AG09309 (cell line): Measurements from ENCODE around the gene MAGI2.

Experiments used
- DNase-seq: peaks from one replicate; pipeline ENCODE4 v3.0.0-alpha.2; 2010; ENCODE audit warnings: low read depth
- H3K4me3 ChIP-seq: 2 replicates; pipeline ENCODE4 v1.5.1; 2011; ENCODE audit warnings: mild to moderate bottlenecking, low read depth, low read length, moderate library complexity; ENCODE audit not compliant: control insufficient read depth
- CTCF ChIP-seq: IDR thresholded peaks from 2 replicates; pipeline ENCODE4 v1.5.1; 2011; ENCODE audit warnings: mild to moderate bottlenecking, low read depth, low read length, inconsistent platforms; ENCODE audit not compliant: insufficient read depth, control insufficient read depth; ENCODE audit errors: missing control alignments

The MAGI2 gene

DNA sequence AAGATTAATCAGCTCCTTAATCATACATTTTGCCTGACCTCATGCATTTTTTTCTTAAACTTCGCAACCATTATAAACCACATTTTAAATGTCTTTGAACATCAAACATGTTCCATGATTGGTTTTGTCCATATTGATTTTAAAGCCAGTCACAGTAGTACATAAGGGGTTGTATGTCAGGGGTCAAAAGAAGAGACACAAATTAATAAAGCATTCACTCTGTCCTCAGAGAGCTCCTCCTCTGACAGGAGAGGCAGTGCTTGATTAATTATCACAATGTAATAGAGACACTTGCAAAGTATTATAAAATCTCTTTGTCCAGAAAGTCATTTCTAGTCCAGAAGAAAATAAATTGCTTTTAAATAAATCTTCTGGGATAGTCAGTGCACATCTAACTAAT lies 195.5 kb downstream of the MAGI2 start:
- no peak overlapping the region for H3K4me3 ChIP-seq
- DNase-seq, result no peak
- no peak for TF ChIP-seq CTCF

GRCh38 chr7:79245623-79246249 lies 207.7 kb downstream of the MAGI2 start:
- no peak for TF ChIP-seq CTCF
- no peak for DNase-seq
- no peak overlapping the region for H3K4me3 ChIP-seq

DNA sequence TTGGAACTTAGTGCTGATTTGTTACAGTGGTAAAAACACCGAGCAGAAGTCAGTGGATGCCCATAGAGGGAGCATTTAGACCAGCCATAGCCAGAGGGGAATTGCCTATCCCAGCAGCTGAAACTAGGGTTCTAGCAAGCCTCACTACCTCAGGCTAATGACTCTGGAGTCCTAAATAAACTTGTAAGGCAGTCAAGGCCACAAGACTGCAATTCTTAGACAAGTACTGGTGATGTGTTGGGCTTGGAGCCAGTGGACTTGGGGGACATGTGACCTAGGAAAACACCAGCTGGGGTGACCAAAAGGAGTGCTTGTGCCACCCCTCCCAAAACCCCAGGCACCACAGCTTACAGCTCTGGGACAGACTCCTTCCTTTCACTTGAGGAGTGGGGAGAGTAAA lies 209.0 kb downstream of the MAGI2 start:
- DNase-seq, result no peak
- no peak overlapping the region for H3K4me3 ChIP-seq
- TF ChIP-seq CTCF, result no peak

DNA sequence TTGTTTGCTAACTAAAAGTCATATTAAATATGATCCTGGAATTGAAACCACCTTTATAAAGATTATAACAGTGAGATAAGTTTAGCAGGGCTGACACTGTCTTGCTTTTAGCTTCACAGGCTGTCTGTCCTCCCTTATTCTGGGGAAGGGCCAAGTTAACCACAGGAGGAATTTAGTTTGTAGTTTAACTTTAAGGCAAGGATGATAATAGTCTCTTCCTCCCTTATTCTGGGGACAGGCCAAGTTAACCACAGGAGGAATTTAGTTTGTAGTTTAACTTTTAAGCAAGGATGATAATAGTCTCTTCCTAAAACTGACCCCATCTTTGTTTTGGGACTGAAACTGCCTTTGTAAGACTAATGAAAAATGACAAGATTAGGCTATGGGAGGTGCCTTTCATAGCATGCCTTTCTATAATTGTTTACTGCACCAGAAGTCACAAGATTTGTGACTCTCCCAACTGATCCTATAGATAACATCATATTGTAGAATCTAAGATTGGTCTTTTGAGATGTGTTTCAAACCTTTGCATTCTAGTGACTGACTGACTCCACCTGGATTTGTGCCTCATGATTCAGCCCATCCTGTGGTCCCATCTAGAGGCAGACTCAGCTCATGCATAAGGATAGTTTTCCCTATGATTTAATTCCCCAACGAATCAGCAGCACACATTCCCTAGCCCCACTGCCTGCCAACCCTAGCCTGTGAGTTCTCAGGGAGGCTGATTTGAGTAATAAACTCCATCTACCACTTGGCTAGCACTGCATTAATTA lies 212.0 kb downstream of the MAGI2 start:
- DNase-seq, result peak; percentile 57
- no peak overlapping the region for H3K4me3 ChIP-seq
- no peak for TF ChIP-seq CTCF

- no peak for DNase-seq
- TF ChIP-seq CTCF, result no peak
- H3K4me3 ChIP-seq, result no peak overlapping the region
Observed at GRCh38 chr7:79240413-79240812, 213.1 kb downstream of the MAGI2 start.

GRCh38 chr7:79236352-79237028 lies 217.0 kb downstream of the MAGI2 start:
- H3K4me3 ChIP-seq, result no peak overlapping the region
- TF ChIP-seq CTCF, result no peak
- DNase-seq, result no peak
